ENCODE data around the gene IGFBP2. TPM values are rescaled to one million over a fixed set of nuclear protein-coding genes. Genes with fewer than 3 reads are reported as not detected.
A peak's percentile ranks its signal among the peaks of the same experiment; 100 is the strongest.

IGFBP2 gene
- total and polyA plus RNA-seq, 2 experiments from 2014 or later = 177 to 364 TPM

DNA sequence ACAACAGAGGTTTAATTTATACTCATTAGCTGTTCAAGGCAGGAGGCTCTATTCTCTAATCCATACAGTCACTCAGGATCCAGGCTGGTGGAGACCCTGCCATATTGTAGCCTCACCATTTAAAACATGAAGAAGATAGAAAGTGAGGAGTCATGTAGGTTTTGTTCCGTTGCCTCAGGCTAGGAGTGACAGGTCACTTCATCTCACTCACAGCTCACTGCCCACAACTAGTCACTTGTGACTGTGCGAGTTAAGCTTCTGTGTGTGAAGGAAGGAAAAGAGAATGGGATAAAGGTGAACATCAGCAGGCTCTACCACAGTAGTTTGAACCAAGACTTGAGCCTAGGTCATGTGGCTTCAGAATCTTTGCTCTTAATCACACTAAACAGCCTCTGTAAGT, 9.0 kb upstream of the IGFBP2 start:
- Histone ChIP-seq H3K4me3 (no peak overlapping the region), H3K36me3 (ENCODE audit: insufficient read depth) (no peaks in the 10 kb centered on the region), H4K20me1 (replicated peaks; ENCODE audit: insufficient read depth) (no peaks in the 10 kb centered on the region), H3K27ac (ENCODE audit: low read depth) (no peak overlapping the region), H3K9me2 (ENCODE audit: insufficient read depth) (no peaks in the 10 kb centered on the region), H3K4me1 (ENCODE audit: insufficient read depth) (peaks cover 17% of the 10 kb centered on the region), H2AFZ (no peak overlapping the region), H3K27me3 (ENCODE audit: insufficient read depth) (no peaks in the 10 kb centered on the region), H3K4me2 (no peak overlapping the region), H3K79me2 (replicated peaks; ENCODE audit: insufficient read depth) (no peaks in the 10 kb centered on the region), H3F3A (replicated peaks; ENCODE audit: low read depth) (0 out of 2 replicates have a peak, but pooled peaks cover 2% of the 10 kb centered on the region)
- no peak for ATAC-seq
- TF ChIP-seq, protein P1, sequence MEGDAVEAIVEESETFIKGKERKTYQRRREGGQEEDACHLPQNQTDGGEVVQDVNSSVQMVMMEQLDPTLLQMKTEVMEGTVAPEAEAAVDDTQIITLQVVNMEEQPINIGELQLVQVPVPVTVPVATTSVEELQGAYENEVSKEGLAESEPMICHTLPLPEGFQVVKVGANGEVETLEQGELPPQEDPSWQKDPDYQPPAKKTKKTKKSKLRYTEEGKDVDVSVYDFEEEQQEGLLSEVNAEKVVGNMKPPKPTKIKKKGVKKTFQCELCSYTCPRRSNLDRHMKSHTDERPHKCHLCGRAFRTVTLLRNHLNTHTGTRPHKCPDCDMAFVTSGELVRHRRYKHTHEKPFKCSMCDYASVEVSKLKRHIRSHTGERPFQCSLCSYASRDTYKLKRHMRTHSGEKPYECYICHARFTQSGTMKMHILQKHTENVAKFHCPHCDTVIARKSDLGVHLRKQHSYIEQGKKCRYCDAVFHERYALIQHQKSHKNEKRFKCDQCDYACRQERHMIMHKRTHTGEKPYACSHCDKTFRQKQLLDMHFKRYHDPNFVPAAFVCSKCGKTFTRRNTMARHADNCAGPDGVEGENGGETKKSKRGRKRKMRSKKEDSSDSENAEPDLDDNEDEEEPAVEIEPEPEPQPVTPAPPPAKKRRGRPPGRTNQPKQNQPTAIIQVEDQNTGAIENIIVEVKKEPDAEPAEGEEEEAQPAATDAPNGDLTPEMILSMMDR (conservative IDR thresholded peaks at IDR 0.05; ENCODE audit: low read depth in 2 of 2) = no peak
- Mint-ChIP-seq H3K4me3 (no peak overlapping the region), H3K9me3 (no peaks in the 10 kb centered on the region; the same call in 2 of the 3 replicates), H3K36me3 (ENCODE audit: low read depth) (no peaks in the 10 kb centered on the region), H3K27ac (no peak overlapping the region), H3K4me1 (peaks cover 27% of the 10 kb centered on the region), H3K27me3 (ENCODE audit: insufficient read depth, low read depth, poor library complexity) (peaks cover 16% of the 10 kb centered on the region)
- no peak for DNase-seq (ENCODE audit: low spot score)

DNA sequence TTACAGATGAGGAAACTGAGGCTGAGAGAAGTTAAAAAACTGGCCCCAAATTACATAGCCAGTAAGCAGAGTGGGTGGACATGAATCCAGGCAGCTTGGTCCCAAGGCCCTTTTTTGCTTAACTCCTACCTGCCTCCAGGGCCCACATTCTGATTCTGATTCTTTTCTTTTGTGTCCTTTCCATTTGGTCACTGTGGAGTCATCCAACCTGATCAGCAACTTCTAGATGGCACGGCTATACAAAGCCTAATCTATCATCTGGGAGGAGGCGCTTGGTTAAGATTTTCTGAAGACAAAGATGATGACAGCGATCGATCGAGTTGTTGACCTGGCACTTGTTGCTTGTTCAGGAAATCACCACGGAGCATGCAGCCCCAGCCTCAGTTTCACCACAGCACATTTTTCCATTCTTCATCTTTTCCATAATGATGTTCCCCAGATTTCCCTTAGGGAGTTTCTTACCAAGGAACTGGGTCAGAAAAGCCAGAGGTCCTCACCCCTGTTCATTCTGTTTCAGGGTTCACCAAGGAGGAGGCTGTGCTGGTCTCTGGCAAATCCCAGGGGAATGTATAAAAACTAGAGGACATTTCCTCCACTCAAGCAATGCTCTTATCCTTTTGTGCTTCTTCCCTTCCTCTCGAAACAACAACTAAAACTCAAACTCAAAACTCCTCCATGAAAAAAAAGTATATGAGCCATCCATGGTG, 6.9 kb upstream of the IGFBP2 start:
- DNase-seq (ENCODE audit: low spot score) = no peak
- Mint-ChIP-seq H3K27me3 (ENCODE audit: insufficient read depth, low read depth, poor library complexity) (peaks cover 7% of the 10 kb centered on the region), H3K9me3 (no peaks in the 10 kb centered on the region), H3K4me1 (peaks cover 16% of the 10 kb centered on the region), H3K36me3 (ENCODE audit: low read depth) (no peaks in the 10 kb centered on the region), H3K27ac (no peak overlapping the region), H3K4me3 (no peak overlapping the region)
- peaks cover 15% of the 10 kb centered on the region for H3K4me1 ChIP-seq (ENCODE audit: insufficient read depth)
- no peak overlapping the region for H3K4me3 ChIP-seq
- no peaks in the 10 kb centered on the region for H3K9me2 ChIP-seq (ENCODE audit: insufficient read depth)
- no peaks in the 10 kb centered on the region for H3K79me2 ChIP-seq (replicated peaks; ENCODE audit: insufficient read depth)
- H3K4me2 ChIP-seq = no peak overlapping the region
- no peaks in the 10 kb centered on the region for H3K27me3 ChIP-seq (ENCODE audit: insufficient read depth)
- TF ChIP-seq, protein P2, sequence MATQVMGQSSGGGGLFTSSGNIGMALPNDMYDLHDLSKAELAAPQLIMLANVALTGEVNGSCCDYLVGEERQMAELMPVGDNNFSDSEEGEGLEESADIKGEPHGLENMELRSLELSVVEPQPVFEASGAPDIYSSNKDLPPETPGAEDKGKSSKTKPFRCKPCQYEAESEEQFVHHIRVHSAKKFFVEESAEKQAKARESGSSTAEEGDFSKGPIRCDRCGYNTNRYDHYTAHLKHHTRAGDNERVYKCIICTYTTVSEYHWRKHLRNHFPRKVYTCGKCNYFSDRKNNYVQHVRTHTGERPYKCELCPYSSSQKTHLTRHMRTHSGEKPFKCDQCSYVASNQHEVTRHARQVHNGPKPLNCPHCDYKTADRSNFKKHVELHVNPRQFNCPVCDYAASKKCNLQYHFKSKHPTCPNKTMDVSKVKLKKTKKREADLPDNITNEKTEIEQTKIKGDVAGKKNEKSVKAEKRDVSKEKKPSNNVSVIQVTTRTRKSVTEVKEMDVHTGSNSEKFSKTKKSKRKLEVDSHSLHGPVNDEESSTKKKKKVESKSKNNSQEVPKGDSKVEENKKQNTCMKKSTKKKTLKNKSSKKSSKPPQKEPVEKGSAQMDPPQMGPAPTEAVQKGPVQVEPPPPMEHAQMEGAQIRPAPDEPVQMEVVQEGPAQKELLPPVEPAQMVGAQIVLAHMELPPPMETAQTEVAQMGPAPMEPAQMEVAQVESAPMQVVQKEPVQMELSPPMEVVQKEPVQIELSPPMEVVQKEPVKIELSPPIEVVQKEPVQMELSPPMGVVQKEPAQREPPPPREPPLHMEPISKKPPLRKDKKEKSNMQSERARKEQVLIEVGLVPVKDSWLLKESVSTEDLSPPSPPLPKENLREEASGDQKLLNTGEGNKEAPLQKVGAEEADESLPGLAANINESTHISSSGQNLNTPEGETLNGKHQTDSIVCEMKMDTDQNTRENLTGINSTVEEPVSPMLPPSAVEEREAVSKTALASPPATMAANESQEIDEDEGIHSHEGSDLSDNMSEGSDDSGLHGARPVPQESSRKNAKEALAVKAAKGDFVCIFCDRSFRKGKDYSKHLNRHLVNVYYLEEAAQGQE (IDR thresholded peaks at IDR 0.05; ENCODE audit: unreplicated experiment) = no peak
- no peak for TF ChIP-seq POLR2AphosphoS5 (IDR thresholded peaks at IDR 0.05; ENCODE audit: low read depth)
- TF ChIP-seq, protein P3, sequence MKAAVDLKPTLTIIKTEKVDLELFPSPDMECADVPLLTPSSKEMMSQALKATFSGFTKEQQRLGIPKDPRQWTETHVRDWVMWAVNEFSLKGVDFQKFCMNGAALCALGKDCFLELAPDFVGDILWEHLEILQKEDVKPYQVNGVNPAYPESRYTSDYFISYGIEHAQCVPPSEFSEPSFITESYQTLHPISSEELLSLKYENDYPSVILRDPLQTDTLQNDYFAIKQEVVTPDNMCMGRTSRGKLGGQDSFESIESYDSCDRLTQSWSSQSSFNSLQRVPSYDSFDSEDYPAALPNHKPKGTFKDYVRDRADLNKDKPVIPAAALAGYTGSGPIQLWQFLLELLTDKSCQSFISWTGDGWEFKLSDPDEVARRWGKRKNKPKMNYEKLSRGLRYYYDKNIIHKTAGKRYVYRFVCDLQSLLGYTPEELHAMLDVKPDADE (IDR thresholded peaks at IDR 0.05) = no peak
- TF ChIP-seq CREB1 (CRISPR knock-in tag; IDR thresholded peaks at IDR 0.05; ENCODE audit: low read depth) = no peak
- TF ChIP-seq ZNF331 (CRISPR knock-in tag; IDR thresholded peaks at IDR 0.05; ENCODE audit: low read depth) = no peak
- TF ChIP-seq, protein P1 (conservative IDR thresholded peaks at IDR 0.05; ENCODE audit: low read depth in 2 of 2) = no peak
- no peaks in the 10 kb centered on the region for H3K36me3 ChIP-seq (ENCODE audit: insufficient read depth)
- no peaks in the 10 kb centered on the region for H4K20me1 ChIP-seq (replicated peaks; ENCODE audit: insufficient read depth)
- peak; percentile 53; the same call in 1 of the 3 replicates for ATAC-seq
- no peak overlapping the region; the same call in 1 of the 2 replicates for H2AFZ ChIP-seq
- H3K27ac ChIP-seq (ENCODE audit: low read depth) = no peak overlapping the region
- H3F3A ChIP-seq (replicated peaks; ENCODE audit: low read depth) = no peaks in the 10 kb centered on the region
